HUES6 (cell line): ENCODE data around the gene TMEM178B.
"Not testable (repeated sequence)": the region's sequence is repeated elsewhere in the genome, so short reads cannot be mapped to it uniquely, and the experiment has no call there.

Experiments used
- H3K27ac ChIP-seq: 2 replicates; pipeline ENCODE4 v1.7.0; 2013; ENCODE audit warnings: low read depth, mild to moderate bottlenecking, low read length, inconsistent platforms
- H3K27me3 ChIP-seq: 2 replicates; pipeline ENCODE4 v1.6.1; 2013; ENCODE audit warnings: low read length; ENCODE audit not compliant: control insufficient read depth, insufficient read depth
- H3K36me3 ChIP-seq: 2 replicates; pipeline ENCODE4 v1.6.1; 2013; ENCODE audit warnings: low read length; ENCODE audit not compliant: control insufficient read depth, insufficient read depth
- H3K4me1 ChIP-seq: 2 replicates; pipeline ENCODE4 v1.6.1; 2013; ENCODE audit warnings: low read length; ENCODE audit not compliant: control insufficient read depth, insufficient read depth
- H3K4me3 ChIP-seq: 2 replicates; pipeline ENCODE4 v1.5.1; 2013; ENCODE audit warnings: low read depth, low read length
- H3K9ac ChIP-seq: one replicate; pipeline ENCODE4 v1.6.1; 2013; ENCODE audit warnings: mild to moderate bottlenecking, low read length
- H3K9me3 ChIP-seq: 2 replicates; pipeline ENCODE4 v1.6.1; 2013; ENCODE audit warnings: low read depth, low read length; ENCODE audit not compliant: control insufficient read depth, insufficient read depth

Gene TMEM178B

DNA sequence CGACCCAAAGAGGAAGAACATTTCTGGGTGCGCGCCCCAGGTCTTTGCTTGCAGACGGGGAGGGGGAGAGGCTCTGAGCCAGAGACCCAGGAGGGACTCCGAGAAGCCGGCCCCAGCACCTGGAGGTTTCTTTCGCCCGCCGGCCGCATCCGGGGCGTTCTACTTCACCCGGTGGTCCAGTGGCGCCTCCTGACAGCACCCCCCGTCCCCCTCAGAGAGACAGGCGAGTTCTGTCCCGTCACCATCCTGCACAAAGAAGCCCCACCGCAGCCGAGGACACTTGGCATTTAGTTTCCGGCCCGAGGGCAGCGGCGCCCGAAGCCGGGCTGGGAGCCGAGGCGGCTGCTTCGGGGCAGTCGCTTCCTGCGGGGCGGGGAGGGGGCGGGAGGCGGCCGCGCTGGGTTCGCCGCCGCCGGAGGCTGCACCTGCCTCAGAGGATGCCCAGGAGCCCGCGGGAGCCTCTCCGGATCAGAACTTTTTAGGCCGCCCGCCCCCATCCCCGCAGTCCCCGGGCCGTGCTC lies at the start of gene TMEM178B:
Gene TMEM178B, plus strand, starts transcription at position 424 of the 521 bp plus-strand sequence.
- Histone ChIP-seq H3K4me3 (peak within 1 kb of the TSS; percentile 81), H3K4me1 (peaks cover 21% of the 10 kb centered on the region), H3K9me3 (no peaks in the 10 kb centered on the region), H3K27ac (no peak within 1 kb of the TSS), H3K36me3 (no peaks in the 10 kb centered on the region), H3K27me3 (peaks cover 92% of the 10 kb centered on the region), H3K9ac (peak within 1 kb of the TSS; percentile 41)

DNA sequence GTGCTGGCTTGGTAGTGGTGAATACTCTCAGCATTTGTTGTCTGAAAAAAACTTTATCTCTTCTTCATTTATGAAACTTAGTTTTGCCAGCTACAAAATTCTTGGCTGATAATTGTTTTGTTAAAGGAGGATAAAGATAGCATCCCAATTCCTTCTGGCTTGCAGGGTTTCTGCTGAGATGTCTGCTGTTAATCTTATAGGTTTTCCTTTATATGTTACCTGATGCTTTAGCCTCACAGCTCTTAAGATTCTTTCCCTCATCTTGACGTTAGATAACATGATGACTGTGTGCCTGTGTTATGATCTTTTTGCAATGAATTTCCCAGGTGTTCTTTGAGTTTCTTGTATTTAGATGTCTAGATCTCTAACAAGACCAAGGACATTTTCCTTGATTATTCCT lies 49.2 kb upstream of the TMEM178B start:
- Histone ChIP-seq H3K9me3 (peaks cover 22% of the 10 kb centered on the region), H3K9ac (no peak overlapping the region), H3K36me3 (no peaks in the 10 kb centered on the region), H3K27ac (no peak overlapping the region), H3K27me3 (peaks cover 1% of the 10 kb centered on the region; the same call in 1 of the 2 replicates), H3K4me3 (no peak overlapping the region), H3K4me1 (no peaks in the 10 kb centered on the region)

DNA sequence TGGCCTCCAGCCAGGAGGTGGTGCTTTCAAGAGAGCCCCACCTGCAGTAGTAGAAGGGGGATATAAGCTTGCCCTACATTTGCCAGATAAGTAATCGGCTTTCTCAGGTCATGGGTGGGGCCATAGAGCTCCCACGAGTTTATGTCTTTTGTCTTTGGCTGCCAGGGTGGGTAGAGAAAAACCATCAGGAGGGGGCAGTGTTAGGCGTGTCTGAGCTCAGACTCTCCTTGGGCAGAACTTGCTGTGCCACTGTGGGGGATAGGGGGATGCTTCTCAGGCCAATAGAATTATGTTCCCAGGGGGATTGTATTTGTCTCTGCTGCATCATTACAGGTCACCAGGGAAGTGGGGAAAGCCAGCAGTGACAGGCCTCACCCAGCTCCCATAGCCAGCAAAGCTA lies 46.8 kb upstream of the TMEM178B start:
- H3K27ac ChIP-seq = no peak overlapping the region
- peaks cover 28% of the 10 kb centered on the region for H3K9me3 ChIP-seq
- no peaks in the 10 kb centered on the region for H3K36me3 ChIP-seq
- no peaks in the 10 kb centered on the region for H3K27me3 ChIP-seq
- H3K4me1 ChIP-seq = no peaks in the 10 kb centered on the region
- H3K4me3 ChIP-seq = no peak overlapping the region
- no peak overlapping the region for H3K9ac ChIP-seq

DNA sequence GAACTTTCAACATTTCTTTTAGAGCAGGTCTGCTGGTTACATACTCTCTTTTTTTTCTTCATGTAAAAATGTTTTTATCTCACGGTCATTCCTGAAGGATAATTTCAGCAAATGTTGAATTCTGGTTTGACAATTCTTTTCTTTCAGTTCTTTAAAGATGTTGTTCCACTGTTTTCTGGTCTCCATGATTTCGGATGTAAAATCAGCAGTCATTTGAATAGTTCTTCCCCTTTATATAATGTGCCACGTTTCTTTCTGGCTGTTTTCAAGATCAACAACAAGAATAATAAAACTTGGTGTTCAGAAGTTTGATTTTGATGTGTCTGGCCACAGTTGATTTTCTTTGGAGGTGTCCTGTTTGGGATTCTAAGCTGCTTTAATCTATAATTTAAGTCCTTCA lies 45.1 kb upstream of the TMEM178B start:
- H3K9ac ChIP-seq = no peak overlapping the region
- no peaks in the 10 kb centered on the region for H3K27me3 ChIP-seq
- peaks cover 28% of the 10 kb centered on the region for H3K9me3 ChIP-seq
- no peak overlapping the region for H3K4me3 ChIP-seq
- H3K27ac ChIP-seq = no peak overlapping the region
- no peaks in the 10 kb centered on the region for H3K4me1 ChIP-seq
- no peaks in the 10 kb centered on the region for H3K36me3 ChIP-seq

DNA sequence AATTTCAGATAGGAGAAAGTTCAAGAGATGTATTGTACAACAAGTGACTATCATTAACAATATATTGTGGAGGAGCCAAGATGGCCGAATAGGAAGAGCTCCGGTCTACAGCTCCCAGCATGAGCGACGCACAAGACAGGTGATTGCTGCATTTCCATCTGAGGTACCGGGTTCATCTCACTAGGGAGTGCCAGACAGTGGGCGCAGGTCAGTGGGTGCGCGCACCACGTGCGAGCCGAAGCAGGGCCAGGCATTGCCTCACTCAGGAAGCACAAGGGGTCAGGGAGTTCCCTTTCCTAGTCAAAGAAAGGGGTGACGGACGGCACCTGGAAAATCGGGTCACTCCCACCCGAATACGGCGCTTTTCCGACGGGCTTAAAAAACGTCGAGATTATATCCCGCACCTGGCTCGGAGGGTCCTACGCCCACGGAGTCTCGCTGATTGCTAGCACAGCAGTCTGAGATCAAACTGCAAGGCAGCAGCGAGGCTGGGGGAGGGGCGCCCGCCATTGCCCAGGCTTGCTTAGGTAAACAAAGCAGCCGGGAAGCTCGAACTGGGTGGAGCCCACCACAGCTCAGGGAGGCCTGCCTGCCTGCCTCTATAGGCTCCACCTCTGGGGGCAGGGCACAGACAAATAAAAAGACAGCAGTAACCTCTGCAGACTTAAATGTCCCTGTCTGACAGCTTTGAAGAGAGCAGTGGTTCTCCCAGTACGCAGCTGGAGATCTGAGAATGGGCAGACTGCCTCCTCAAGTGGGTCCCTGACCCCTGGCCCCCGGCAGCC lies 41.1 kb upstream of the TMEM178B start:
- peak overlapping the region; percentile 65 for H3K27ac ChIP-seq
- peak overlapping the region; percentile 68 for H3K9ac ChIP-seq
- peak overlapping the region; percentile 47 for H3K4me3 ChIP-seq
- not testable (repeated sequence) for H3K27me3 ChIP-seq, H3K36me3 ChIP-seq, H3K4me1 ChIP-seq
- peaks cover 17% of the 10 kb centered on the region for H3K9me3 ChIP-seq

DNA sequence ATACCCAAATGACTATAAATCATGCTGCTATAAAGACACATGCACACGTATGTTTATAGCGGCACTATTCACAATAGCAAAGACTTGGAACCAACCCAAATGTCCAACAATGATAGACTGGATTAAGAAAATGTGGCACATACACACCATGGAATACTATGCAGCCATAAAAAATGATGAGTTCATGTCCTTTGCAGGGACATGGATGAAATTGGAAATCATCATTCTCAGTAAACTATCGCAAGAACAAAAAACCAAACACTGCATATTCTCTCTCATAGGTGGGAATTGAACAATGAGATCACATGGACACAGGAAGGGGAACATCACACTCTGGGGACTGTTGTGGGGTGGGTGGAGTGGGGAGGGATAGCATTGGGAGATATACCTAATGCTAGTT lies 35.8 kb upstream of the TMEM178B start:
- H3K27ac ChIP-seq, H3K9ac ChIP-seq, H3K36me3 ChIP-seq, H3K4me3 ChIP-seq, H3K4me1 ChIP-seq, H3K9me3 ChIP-seq, H3K27me3 ChIP-seq: not testable (repeated sequence)

DNA sequence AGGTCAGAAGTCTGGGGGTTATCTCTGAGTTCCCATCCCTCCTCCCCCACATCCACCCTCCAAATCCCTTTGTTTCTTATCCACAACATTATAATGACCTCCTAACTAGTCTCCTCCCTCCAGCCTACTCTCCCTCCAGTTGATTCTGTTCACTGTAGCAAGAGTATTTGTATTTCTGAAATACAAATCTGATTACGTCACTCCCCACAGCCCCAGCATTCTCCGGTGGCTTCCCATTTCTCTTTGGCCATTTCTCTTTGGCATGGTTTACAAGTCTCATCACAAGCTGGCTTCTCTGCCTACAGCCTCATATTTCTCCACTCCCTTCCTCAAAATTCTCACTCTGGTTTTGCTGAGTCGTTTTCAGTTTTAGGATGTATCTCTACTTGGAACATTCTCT lies 34.5 kb upstream of the TMEM178B start:
- Histone ChIP-seq H3K27me3 (no peaks in the 10 kb centered on the region), H3K27ac (no peak overlapping the region), H3K9me3 (no peaks in the 10 kb centered on the region), H3K4me3 (no peak overlapping the region), H3K4me1 (no peaks in the 10 kb centered on the region), H3K9ac (no peak overlapping the region), H3K36me3 (no peaks in the 10 kb centered on the region)

DNA sequence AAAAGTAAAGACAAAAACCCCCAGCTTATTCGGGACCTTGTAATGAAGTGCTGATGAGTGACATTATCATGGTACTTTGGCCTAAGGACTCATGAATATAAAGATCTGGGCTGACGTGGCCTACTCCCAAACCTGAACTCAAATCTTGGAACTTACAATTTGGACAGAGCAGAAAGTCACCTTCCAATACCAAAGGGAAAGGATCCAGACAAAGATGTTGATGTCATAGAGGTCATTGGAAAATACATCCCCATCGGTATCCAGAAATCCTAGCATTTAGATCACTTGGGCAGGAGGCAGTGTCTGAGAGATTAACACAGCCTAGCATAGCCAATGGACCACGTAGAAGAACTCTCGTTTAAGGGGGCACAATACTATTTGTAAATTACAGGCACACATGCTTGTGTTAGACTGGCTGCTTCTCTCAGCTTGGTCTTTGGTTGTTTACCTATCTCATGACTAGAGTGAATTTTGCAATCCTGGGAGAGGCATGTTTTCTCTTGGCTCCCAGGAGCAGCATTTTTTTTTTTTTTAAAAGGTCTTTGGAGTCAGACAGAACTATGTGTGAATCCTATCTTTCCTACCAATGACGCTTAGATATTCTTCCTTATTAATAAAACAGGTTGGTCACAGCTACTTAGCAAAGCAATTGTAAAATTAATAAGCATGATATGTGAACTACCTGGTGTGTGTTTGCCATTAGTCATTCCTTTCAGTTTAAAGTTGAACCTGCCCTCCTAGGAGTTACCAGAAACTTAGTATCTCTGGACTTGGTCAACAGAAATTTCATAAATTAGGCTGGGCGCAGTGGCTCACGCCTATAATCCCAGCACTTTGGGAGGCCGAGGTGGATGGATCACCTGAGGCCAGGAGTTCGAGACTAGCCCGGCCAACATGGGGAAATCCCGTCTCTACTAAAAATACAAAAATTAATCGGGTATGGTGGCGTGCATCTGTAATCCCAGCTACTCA lies 31.4 kb upstream of the TMEM178B start:
- H3K9me3 ChIP-seq = no peaks in the 10 kb centered on the region
- H3K9ac ChIP-seq = no peak overlapping the region
- no peaks in the 10 kb centered on the region for H3K36me3 ChIP-seq
- H3K4me1 ChIP-seq = no peaks in the 10 kb centered on the region
- H3K27ac ChIP-seq = no peak overlapping the region
- H3K27me3 ChIP-seq = no peaks in the 10 kb centered on the region
- H3K4me3 ChIP-seq = no peak overlapping the region

DNA sequence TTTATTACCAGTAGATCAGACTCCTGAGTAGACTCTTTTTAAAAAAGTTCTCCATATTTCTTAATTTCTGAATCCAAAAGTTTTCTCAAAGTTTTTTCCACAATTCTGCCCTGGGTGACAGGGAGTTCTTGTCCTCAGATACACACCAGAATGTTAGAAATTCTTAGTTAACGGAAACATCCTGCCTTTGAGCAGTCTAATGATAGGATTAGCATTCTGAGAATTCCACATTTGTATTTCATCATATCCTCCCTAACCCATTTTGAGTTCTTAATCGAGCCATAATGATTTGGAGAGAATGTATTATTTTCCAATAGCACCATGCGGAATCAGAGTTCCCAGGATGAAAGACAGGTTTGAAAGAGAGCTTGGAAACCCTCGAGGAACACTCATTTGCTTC lies 30.2 kb upstream of the TMEM178B start:
- no peak overlapping the region for H3K27ac ChIP-seq
- H3K4me3 ChIP-seq = no peak overlapping the region
- H3K9me3 ChIP-seq = no peaks in the 10 kb centered on the region
- no peaks in the 10 kb centered on the region for H3K27me3 ChIP-seq
- no peaks in the 10 kb centered on the region for H3K4me1 ChIP-seq
- H3K9ac ChIP-seq = no peak overlapping the region
- H3K36me3 ChIP-seq = no peaks in the 10 kb centered on the region

DNA sequence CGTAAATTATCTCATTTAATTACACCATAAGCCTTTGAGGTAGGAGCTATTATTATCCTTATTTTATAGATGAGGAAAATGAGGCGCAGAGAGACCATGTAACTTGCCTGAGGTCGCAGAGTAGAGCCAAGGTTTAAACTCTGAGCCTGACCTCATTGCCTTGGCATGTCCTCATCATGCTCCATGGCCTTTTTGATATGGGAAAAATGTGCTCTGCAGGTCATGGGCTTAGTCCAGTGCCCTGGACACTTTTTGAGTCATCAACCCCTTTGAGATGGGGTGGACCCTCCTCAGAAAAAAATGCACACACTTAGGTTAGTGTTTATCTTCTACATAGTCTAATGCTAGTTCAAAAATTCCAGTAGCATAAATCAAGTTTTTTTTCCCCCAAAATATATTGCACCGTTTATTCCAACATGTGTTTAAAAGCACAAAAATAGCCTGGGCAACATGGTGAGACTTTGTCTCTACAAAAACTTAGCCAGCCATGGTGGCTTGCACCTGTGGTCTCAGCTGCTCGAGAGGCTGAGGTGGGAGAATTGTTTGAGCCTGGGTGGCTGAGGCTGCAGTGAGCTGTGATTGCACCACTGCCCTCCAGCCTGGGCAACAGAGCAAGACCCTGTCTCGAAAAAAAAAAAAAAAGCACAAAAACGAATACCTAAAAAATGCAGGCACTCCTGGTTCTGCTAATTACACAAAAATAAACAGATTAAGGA lies 28.6 kb upstream of the TMEM178B start:
- Histone ChIP-seq H3K4me3 (no peak overlapping the region), H3K4me1 (no peaks in the 10 kb centered on the region), H3K9ac (no peak overlapping the region), H3K36me3 (no peaks in the 10 kb centered on the region), H3K9me3 (no peaks in the 10 kb centered on the region), H3K27ac (no peak overlapping the region), H3K27me3 (no peaks in the 10 kb centered on the region)
